ENCODE data around the gene ELF2.

Gene ELF2

GRCh38 chr4:139085141-139085540 is 91.9 kb downstream of the ELF2 start:
- TF ChIP-seq, protein P1, sequence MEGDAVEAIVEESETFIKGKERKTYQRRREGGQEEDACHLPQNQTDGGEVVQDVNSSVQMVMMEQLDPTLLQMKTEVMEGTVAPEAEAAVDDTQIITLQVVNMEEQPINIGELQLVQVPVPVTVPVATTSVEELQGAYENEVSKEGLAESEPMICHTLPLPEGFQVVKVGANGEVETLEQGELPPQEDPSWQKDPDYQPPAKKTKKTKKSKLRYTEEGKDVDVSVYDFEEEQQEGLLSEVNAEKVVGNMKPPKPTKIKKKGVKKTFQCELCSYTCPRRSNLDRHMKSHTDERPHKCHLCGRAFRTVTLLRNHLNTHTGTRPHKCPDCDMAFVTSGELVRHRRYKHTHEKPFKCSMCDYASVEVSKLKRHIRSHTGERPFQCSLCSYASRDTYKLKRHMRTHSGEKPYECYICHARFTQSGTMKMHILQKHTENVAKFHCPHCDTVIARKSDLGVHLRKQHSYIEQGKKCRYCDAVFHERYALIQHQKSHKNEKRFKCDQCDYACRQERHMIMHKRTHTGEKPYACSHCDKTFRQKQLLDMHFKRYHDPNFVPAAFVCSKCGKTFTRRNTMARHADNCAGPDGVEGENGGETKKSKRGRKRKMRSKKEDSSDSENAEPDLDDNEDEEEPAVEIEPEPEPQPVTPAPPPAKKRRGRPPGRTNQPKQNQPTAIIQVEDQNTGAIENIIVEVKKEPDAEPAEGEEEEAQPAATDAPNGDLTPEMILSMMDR (conservative IDR thresholded peaks at IDR 0.05; ENCODE audit: low read depth): peak; percentile 59
- no peak for DNase-seq (ENCODE audit: low spot score)
- CTCF ChIA-PET: interaction anchor here (0.6 to 1.7 kb wide), 4 partner anchors 10 to 69 kb away, joined by 3 to 6 read pairs (median 4); partner anchors contain the start of gene NOCT
- H3K27ac ChIP-seq: no peak overlapping the region
- POLR2A ChIA-PET (ENCODE audit: low non-redundant PET): interaction anchor here (0.8 kb wide), 1 partner anchor 92 kb away, joined by 3 read pairs; the partner anchor contains the start of gene ELF2

DNA sequence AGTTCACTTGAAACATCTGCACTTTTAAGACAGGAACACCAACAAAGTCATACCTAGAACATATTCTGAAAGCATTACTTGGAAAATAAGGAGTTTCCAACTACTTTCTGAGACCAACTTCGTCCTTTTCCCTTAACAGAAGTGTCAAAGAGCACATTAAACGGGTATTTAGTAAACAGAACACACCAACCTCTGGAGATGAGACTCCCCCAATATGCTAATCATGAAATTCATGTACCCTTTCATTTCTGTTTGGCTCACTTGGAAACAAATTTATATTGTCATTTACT is 92.3 kb downstream of the ELF2 start:
- CTCF ChIA-PET: interaction anchor here (0.6 kb wide), 1 partner anchor 41 kb away, joined by 3 read pairs; no protein-coding TSS in a partner anchor
- H3K27ac ChIP-seq: peak overlapping the region; percentile 100
- DNase-seq (ENCODE audit: low spot score): no peak
- TF ChIP-seq, protein P1 (conservative IDR thresholded peaks at IDR 0.05; ENCODE audit: low read depth): no peak
- POLR2A ChIA-PET (ENCODE audit: low non-redundant PET): no interaction called here

GRCh38 chr4:139083956-139084803 is 92.8 kb downstream of the ELF2 start:
- CTCF ChIA-PET: no interaction called here

GRCh38 chr4:139083607-139083955 is 93.4 kb downstream of the ELF2 start:
- DNase-seq (ENCODE audit: low spot score): peak; percentile 63
- peak overlapping the region; percentile 100 for H3K27ac ChIP-seq
- ChIA-PET CTCF (no interaction called here), POLR2A (ENCODE audit: low non-redundant PET) (no interaction called here)
- TF ChIP-seq, protein P1 (conservative IDR thresholded peaks at IDR 0.05; ENCODE audit: low read depth): no peak

More at GRCh38 chr4:139083956-139084803, 92.8 kb downstream of the ELF2 start:
- peak; percentile 69 for DNase-seq (ENCODE audit: low spot score)
- POLR2A ChIA-PET (ENCODE audit: low non-redundant PET): no interaction called here
- H3K27ac ChIP-seq: peak overlapping the region; percentile 100
- TF ChIP-seq, protein P1 (conservative IDR thresholded peaks at IDR 0.05; ENCODE audit: low read depth): 0 out of 2 replicates have a peak, but pooled peaks have one; percentile 18

DNA sequence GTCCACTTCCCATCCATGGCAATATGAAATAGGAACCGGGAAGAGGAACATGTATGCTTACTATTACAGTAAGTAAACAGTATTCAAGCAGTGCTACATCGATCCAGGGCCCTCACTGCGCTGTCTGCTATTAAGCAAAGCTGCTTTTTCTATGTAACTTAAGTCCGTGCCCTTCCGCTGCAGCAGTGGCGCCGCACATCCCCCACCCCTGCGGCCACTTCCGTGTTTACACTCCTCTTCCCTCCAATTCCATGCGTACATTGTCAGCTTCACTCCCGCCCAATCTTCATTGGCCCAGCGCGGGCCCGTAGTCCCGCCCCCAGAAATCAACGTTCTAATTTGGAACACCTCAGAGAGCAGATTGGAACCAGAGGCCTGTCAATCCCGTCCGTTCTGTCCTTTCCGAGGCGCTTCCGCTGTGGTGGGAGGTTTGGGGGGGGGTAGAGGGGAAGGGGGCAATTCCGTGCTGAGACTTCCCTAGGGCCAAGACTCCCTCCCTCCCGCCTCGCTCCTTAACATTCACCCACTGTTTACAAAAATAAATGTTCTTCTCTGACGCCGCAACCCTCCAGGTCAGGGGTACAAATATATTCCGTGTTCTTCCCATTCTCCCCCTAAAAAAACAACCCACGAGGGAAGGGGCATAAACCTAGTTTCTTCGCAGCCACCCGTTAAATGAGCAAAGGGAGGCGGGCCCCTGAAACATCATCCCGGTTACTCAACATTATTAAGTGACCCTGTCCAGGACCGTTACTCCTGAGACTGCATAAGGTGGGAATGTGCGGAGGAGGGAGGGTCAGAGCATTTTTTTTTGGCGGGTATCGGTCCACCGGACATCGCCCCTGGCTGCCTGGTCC is 94.0 kb downstream of the ELF2 start:
- peak overlapping the region; percentile 100 for H3K27ac ChIP-seq
- POLR2A ChIA-PET (ENCODE audit: low non-redundant PET): no interaction called here
- peak; percentile 94 for DNase-seq (ENCODE audit: low spot score)
- TF ChIP-seq, protein P1 (conservative IDR thresholded peaks at IDR 0.05; ENCODE audit: low read depth): no peak
- CTCF ChIA-PET: no interaction called here

- POLR2A ChIA-PET (ENCODE audit: low non-redundant PET): no interaction called here
- no peak for DNase-seq (ENCODE audit: low spot score)
- TF ChIP-seq, protein P1 (conservative IDR thresholded peaks at IDR 0.05; ENCODE audit: low read depth): no peak
- no peak overlapping the region for H3K27ac ChIP-seq
- CTCF ChIA-PET: interaction anchor here (0.6 to 1.1 kb wide), 5 partner anchors 19 to 1643 kb away, joined by 3 to 5 read pairs (median 4); no protein-coding TSS in a partner anchor
These were observed 98.1 kb downstream of the ELF2 start for GRCh38 chr4:139078926-139079325.
